ENCODE data around the gene SAP25. TPM values are rescaled to one million over a fixed set of nuclear protein-coding genes. Genes with fewer than 3 reads are reported as not detected.

The SAP25 gene
- total RNA-seq, result not detected
- long read RNA-seq, result 0 reads

DNA sequence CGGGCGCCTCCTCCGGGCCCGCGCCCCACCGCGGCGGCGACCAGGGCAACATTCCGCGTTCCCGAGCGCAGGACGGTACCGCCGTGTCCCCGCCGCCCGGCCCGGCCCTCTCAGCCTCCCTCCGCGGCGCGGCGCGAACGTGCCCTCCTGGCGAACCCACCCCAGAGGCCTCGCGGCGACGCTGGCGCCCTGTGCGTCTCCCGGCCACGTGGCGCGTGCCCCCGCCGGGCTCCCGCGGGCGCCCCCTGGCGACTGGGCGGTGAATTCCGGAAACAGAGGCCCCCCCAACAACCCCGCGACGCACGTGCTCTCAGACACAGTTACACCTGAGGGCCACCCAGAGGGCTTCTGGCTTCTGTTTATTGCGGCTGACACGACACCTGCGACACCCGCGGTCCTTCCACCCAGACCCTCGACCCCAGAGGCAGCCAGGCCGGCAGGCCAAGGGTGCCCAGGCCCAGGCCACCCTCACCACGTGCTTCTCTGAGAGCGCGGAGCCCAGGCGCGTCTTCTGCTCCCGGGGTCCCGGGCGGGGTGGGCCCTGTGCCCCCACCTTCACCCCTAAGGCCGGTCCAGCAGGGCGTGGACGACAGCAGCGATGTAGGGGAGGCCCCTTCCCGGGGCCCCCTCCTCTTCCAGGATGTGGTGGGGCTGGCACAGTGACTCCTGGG is at the start of gene SAP25:
TSS of gene SAP25 (minus strand) at position 210 of the 671 bp plus-strand sequence. CDS start at position 52, 158 bp downstream.
- no peak for DNase-seq (ENCODE audit: low spot score)
- intact Hi-C loops (cut with DNase I), result no loop called here

DNA sequence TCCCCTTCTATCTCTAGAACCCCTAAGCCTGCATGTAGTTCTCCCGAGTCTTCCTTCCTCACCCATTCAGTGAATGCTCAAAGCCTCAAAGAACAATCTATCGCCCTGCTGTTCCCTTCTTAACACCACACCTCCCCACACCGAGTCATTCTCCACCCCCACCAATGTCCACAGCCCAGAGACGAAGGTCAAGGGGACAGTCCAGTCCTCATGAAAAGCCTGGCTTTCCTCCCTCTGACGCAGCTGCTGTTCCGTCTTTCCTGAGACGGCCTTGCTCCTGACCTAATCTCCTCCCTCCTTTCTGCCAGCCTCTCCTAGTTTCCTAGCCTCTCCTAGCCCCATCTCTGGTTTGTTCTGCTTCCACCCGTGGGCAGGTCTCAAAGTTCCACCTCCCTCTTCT is 47.9 kb upstream of the SAP25 start:
- intact Hi-C loops (cut with DNase I), result no loop called here
- DNase-seq (ENCODE audit: low spot score), result no peak

DNA sequence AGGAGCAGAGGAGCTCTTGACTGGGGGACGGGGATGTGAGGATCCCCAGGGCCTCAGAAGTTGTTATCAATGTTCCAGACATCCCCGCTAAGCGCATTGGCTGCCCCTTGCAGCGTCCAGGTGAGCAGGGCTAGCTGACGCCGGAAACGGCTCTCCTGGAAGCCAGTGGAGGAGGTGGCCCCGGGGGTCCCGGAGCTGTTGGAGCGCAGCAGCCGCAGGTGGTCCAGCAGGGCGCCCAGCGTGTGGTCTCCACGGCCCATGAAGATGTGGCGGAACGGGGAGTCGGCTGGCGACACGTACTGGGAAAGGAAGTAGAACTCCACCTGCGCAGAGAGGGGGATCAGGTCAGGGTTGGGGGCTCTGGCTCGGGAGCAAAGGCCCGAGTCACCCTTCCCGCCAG is 47.1 kb upstream of the SAP25 start:
- DNase-seq (ENCODE audit: low spot score), result no peak
- intact Hi-C loops (cut with DNase I), result no loop called here

DNA sequence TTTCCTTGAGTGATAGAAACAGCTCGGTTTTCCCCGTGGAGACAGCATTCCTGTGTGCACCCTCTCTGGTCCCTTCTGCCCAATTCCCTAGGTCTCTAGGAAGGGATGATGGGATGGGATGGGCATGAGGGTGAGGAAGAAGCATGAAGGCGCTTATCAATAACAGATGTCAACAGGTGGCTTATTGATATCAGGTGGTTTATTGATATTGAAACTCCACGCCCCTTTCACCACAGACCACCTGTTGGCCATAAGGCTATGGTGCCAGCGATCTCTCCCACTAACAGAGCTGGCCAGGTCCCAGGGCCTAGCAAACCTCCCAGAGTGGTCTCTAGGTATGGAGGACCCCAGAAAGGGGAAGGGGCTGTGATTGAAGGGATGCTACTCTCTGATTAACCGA is 46.5 kb upstream of the SAP25 start:
- DNase-seq (ENCODE audit: low spot score), result no peak
- intact Hi-C loops (cut with DNase I), result no loop called here

DNA sequence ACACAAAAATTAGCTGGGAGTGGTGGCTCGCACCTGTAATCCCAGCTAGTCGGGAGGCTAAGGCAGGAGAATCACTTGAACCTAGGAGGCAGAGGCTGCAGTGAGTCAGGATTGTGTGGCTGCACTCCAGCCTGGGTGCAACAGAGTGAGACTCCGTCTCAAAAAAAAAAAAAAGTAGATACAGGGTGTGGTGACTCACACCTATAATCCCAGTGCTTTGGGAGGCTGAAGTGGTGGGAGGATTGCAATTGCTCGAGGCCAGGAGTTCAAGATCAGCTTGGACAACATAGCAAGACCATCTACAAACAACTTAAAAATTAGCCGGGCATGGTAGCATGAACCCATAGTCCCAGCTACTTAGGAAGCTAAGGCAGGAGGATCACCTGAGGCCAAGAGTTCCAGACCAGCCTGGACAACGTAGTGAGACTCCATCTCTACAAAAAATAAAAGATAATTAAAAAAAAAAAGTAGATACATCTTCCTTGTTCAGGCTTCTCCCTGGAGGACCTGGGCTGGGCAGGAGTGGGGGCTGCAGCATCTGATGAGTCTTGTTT is 40.7 kb upstream of the SAP25 start:
- intact Hi-C loops (cut with DNase I), result no loop called here
- DNase-seq (ENCODE audit: low spot score), result no peak

DNA sequence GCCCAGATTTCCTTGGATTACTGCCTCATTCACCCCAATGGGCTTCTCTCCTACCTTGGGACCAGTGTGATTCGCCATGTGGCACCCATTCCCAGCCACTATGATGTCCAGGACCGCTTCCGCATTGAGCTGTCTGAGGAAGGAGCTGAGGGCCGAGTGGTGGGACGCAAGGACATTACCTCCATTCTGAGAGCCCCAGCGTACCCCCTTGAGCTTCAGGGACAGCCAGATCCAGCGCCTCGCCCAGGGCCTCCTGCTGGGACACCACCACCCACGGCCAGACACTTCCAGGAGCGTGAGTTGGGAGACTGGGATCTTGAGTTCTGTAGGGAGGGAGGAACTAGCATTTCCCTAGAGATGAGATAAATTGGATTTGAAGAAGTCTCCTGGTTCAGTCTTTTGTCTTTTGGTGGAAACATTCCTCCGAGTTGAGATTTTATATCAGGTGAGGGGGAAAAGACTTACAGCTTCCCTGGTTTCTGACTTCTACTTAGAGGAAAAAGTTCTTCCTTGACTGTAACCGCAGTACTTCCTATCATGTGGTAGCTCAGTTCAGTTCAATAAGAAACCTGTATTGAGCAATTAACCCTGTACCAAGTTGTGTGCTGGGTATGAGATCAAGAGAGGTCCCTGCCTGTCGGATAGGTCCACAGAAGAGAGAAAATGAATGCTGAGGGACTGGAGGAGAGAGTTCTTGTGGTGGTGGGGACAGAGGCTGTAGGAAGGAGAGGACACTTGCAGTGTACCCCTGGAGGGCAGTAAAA is 39.9 kb upstream of the SAP25 start:
- intact Hi-C loops (cut with DNase I), result loop anchor here (2.0 kb wide), 1 partner anchor 59 kb away; the partner anchor contains the start of gene GNB2
- no peak for DNase-seq (ENCODE audit: low spot score)

DNA sequence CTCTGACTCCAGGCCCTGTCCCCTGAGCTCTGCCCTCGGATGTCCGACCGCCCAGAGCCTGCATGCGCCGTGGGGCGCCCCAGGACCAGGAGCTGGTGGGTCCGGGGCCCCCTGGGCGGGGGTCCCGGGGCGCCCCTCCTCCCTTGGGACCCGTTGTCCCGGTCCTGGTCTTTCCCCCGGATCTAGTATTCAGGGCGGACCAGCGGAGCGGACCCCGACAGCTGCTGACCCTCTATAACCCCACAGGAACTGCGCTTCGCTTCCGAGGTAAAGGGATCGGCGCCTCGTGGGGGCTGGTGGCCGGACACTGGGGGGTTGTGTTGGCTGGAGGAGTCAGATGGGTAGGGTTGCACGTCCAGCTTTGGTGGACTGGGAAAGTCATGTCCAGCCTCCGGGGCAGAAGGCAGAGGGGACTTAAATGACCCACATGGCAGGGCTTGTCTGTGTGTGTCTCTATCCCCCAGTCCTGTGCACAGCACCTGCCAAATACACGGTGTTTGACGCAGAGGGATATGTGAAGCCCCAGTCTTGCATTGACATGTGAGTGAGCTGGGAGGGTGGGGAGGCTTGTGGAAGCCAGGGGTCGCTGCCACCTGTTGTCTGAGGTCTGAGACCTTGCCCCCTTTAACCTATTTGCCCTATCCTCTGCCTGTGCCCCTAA is 39.2 kb upstream of the SAP25 start:
- no peak for DNase-seq (ENCODE audit: low spot score)
- intact Hi-C loops (cut with DNase I), result loop anchor here (1.0 to 2.0 kb wide), 2 partner anchors 27 to 60 kb away; partner anchors contain the start of genes FBXO24, GNB2 and LRCH4

DNA sequence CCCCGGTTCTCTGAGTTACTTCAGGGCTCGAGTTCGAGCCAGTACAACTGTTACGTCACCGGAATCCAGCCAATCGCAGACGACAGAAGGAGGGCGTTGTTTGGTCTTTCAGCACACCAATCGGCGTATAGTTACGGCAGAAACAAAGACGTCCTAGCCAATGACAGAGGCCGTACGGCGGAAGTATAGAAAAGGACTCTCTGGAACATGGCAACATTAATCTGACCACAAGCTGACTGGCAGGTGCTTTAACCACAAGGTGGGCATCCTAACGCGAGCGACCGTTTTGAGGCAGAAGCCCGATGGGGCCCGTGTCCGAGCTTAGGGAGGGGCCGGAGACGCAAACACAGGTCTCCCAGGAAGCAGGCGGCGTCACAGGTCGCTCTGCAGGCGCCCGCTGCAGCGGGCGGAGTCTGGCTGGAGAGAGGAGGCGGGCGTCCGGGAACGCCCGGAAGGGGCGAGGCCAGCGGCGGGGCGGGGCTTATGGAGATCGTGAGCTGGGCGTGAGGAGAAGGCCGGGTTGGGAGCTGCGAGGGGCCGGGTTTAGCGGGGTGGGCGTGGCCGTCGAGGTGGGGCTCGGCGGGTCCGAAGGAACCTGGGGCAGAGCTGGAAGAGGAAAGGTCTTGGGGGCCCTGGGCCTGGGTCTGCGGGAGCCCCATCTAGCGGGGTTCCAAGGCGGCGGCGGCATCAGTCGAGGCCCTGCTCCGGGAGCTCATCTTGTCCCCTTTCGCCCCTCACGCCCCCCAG is 38.5 kb upstream of the SAP25 start, which contains the start of gene MOSPD3:
TSS of gene MOSPD3 (plus strand) at position 558 of the 747 bp plus-strand sequence. CDS start 252 bp downstream, outside the sequence.
- peak; percentile 99 for DNase-seq (ENCODE audit: low spot score)
- intact Hi-C loops (cut with DNase I), result loop anchor here (1.0 to 2.0 kb wide), 2 partner anchors 26 to 61 kb away; partner anchors contain the start of genes FBXO24, GNB2 and LRCH4

DNA sequence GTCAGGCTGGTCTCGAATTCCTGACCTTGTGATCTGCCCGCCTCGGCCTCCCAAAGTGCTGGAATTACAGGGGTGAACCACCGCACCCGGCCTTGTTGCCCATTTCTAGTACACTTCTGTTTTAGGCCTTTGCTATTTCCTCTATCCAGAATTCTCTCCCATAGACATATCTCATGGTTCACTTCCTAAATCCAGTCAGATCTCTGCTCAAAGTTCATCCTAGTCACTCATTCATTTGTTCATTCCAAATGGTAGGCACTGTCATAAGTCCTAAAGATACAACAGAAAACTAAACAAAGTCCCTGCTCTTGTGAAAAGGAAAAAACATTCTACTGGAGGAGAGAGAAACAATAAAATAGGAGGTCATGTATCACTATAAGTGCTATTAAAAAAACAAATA is 36.3 kb upstream of the SAP25 start:
- DNase-seq (ENCODE audit: low spot score), result no peak
- intact Hi-C loops (cut with DNase I), result loop anchor here (5.0 kb wide), 1 partner anchor 82 kb away; the partner anchor contains the start of gene GIGYF1

DNA sequence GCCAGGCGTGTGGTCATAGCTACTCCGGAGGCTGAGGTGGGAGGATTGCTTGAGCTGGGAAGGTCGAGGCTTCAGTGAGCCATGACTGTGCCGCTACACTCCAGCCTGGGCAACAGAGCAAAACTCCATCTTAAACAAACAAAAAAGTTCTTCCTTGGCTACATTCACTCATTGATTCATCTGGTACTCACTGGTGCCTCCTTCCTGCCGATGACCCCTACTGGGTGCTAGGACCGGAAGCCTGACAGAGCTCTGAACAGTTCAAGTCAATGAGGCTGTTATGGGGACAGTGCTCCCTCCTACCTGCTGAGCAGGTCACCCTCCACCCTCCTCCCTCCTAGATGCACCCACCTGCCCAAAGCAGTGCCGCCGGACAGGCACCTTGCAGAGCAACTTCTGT is 33.4 kb upstream of the SAP25 start:
- no peak for DNase-seq (ENCODE audit: low spot score)
- intact Hi-C loops (cut with DNase I), result loop anchor here (5.0 kb wide), 1 partner anchor 85 kb away; the partner anchor contains the start of gene GIGYF1

DNA sequence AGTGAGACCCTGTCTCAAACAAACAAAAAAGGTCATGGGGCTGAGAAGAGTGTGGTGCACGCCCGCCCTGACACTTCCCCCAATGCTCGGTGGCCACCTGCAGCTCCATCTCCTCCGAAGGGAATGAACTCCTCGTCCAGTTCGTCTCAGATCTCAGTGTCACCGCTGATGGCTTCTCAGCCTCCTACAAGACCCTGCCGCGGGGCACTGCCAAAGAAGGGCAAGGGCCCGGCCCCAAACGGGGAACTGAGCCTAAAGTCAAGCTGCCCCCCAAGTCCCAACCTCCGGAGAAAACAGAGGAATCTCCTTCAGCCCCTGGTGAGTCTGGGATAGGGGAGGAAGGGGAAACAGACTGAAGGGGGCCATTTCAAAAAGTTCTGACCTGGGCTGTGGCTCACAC is 32.6 kb upstream of the SAP25 start:
- intact Hi-C loops (cut with DNase I), result loop anchor here (5.0 kb wide), 1 partner anchor 86 kb away; the partner anchor contains the start of gene GIGYF1
- no peak for DNase-seq (ENCODE audit: low spot score)

DNA sequence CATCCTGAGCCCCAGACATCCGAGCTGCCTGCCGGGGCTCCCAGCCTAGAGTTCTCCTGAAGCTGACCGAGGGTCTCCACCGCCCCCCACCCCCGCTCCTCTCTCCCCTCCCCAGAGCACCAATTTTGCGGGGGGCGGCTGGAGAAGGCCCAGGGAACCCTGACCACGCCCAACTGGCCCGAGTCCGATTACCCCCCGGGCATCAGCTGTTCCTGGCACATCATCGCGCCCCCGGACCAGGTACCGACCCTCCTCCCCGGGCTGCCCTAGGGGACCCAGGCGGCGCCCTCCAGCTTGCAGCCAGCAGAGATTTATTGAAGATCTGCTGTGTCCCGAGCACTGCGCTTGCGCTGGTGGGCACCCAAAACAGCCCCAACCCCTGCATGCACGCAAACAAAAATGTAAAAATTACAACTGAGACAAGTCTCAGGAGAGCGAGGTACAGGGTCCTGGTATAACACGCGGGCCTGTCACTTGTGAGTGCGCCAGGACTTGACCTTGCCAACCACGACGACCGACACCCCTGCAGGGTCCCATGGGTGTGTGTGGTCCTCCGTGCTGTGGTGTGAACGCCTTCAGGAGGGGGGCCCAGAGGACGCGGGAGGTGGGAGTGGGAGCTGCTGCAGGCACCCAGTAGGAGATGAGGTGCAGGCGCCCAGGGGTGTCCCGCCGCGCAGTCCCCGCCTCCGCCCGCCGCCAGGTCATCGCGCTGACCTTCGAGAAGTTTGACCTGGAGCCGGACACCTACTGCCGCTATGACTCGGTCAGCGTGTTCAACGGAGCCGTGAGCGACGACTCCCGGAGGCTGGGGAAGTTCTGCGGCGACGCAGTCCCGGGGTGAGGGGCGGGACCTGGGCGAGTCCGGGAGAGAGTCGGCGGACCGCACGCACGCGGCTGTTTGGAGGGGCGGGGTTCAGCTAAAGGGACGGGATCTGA is 31.5 kb upstream of the SAP25 start:
- no peak for DNase-seq (ENCODE audit: low spot score)
- intact Hi-C loops (cut with DNase I), result loop anchor here (5.0 kb wide), 1 partner anchor 87 kb away; the partner anchor contains the start of gene GIGYF1

DNA sequence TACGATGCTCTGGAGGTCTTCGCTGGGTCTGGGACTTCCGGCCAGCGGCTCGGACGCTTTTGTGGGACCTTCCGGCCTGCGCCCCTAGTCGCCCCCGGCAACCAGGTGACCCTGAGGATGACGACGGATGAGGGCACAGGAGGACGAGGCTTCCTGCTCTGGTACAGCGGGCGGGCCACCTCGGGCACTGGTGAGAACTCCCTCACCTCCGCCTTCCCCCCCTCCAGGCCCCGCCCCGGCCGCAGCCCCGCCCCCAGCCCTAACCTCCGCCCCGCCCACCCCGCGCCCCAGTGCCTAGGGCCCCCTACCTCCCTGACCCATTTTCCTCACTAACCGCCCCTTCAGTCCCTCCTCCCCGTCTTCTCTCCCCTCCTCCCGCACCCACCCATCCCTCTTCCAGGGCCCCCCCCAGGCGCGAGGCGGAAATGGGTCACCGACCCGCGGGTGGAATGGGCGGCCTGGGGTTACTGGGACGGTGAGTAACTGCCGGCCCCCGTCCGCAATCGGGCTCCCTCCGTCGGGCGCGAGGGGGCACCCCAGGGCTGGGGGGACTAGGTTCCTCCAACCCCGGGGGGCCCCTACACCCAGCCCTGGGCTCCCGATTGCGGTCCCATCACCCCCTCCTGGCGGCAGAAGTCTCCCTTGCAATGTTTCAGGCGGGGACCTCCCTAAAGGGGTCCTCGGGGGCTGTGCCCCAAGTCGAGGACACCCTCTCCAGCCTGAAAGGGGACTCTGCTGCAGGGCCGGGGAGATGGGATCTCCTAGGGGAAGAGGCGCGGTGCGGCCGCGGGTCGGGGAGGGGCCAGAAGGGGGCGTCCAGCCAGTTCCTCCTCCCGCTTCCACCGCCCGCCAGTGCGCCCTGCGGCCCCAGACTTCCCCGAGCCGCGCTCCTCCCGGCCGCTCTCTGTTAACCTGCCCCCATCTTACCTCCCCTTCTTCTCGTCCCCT is 30.6 kb upstream of the SAP25 start:
- intact Hi-C loops (cut with DNase I), result no loop called here

DNA sequence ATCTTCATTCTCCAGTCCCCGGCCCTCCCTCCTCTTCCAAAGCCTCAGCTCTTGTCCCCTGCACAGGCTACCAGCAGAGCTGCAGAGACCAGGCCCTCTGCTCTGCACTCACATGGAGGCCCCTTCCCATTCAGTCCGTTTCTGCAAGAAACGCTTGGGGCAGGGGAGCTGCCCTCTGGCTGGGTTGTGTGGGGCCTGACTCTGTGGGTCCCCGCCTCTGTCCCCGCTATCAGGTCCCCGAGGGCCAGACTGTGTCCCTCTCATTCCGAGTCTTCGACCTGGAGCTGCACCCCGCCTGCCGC is 30.0 kb upstream of the SAP25 start:
- no peak for DNase-seq (ENCODE audit: low spot score)
- intact Hi-C loops (cut with DNase I), result loop anchor here (2.0 kb wide), 1 partner anchor 15 kb away; no protein-coding TSS in a partner anchor

More for the DNA sequence above, 30.6 kb upstream of the SAP25 start:
- peak; percentile 90 for DNase-seq (ENCODE audit: low spot score)

DNA sequence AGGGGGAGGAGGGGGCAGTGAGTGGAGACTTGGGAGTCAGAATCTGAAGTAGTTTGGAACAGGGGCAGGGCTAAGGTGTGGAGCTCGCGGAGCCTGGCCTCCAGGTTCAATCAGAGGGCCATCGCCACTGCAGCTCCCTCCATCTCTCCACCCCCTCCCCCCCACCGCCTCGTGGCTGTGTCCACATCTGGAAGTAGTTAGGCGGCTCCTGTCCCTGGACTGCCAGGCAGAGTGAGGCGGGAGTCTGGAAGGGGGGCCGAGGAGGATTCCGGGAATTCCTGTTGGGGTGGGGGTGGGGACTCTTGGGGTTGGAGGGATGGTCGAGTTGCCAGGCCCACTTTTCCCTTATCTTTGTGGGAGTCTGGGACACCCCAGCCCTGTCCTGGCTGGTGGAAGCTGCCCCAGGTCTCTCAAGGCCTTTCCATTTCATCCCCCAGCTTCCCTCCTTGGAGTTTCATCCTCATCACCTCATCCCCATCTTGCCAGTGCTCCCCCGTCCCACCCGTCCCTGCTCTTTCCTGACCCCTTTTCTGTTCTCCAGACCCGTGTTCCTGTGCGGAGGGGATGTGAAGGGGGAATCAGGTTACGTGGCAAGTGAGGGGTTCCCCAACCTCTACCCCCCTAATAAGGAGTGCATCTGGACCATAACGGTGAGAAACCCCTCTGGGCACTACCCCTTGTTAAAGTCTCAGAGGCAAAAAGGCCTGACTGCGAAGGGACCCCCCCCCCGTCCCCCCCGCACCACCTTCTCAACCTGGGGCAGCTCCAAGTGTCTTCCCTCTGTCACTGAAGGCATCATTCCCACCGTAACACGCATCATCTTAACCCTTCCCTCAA is 29.4 kb upstream of the SAP25 start:
- intact Hi-C loops (cut with DNase I), result loop anchor here (2.0 kb wide), 1 partner anchor 14 kb away; no protein-coding TSS in a partner anchor
- DNase-seq (ENCODE audit: low spot score), result no peak

DNA sequence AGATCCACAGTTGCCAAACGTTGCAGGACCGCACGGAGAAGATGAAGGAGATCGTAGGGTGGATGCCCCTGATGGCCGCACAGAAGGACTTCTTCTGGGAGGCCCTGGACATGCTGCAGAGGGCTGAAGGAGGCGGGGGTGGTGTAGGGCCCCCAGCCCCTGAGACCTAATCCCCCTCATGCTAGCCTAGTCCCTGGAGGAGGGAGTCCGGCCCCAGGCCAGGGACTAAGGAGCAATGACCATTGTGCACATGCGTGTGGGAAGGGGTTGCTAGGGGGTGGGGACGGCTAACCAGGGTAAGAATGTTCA is 27.0 kb upstream of the SAP25 start:
- DNase-seq (ENCODE audit: low spot score), result no peak
- intact Hi-C loops (cut with DNase I), result no loop called here
